Fibroblast of lung (primary cell): ENCODE measurements around the gene PLCH2. TPM values are rescaled to one million over a fixed set of nuclear protein-coding genes. Genes with fewer than 3 reads are reported as not detected.

Experiments
- DNase-seq, 2 donors: peaks; one replicate each; pipeline versions ENCODE4 v3.0.0 to v3.0.0-alpha.2; 2010; ENCODE audit warnings: low read depth in 2 of 2
- H2AFZ ChIP-seq: 2 replicates; pipeline ENCODE4 v1.5.1; 2012; ENCODE audit warnings: low read length, control low read depth, inconsistent platforms
- H3K27ac ChIP-seq: 2 replicates; pipeline ENCODE4 v1.5.1; 2011; ENCODE audit warnings: low read length, control low read depth; ENCODE audit not compliant: insufficient read depth
- H3K27me3 ChIP-seq: 2 replicates; pipeline ENCODE4 v1.5.1; 2011; ENCODE audit warnings: mild to moderate bottlenecking, low read length; ENCODE audit not compliant: control insufficient read depth, insufficient read depth
- H3K36me3 ChIP-seq: 2 replicates; pipeline ENCODE4 v1.5.1; 2011; ENCODE audit warnings: low read length; ENCODE audit not compliant: control insufficient read depth, insufficient read depth
- H3K4me1 ChIP-seq: 2 replicates; pipeline ENCODE4 v1.5.1; 2011; ENCODE audit warnings: low read length; ENCODE audit not compliant: control insufficient read depth, insufficient read depth; ENCODE audit errors: extremely low read depth
- H3K4me2 ChIP-seq: 2 replicates; pipeline ENCODE4 v1.5.1; 2011; ENCODE audit warnings: low read length, control low read depth; ENCODE audit not compliant: insufficient read depth; ENCODE audit errors: extremely low read depth
- H3K4me3 ChIP-seq, 4 experiments: fragments of 200-600 bp in 1 of 4; sonication (generic) in 1 of 4; replicated peaks in 1 of 4; 2 replicates each; pipeline ENCODE4 v1.5.1; 2011 to 2016; ENCODE audit warnings: low read length in 4 of 4, low read depth in 3 of 4, mild to moderate bottlenecking in 3 of 4, control low read depth in 2 of 4, inconsistent platforms in 1 of 4, mixed read lengths in 1 of 4; ENCODE audit not compliant: insufficient read depth in 1 of 4; ENCODE audit errors: control extremely low read depth in 1 of 4
- H3K79me2 ChIP-seq: 2 replicates; pipeline ENCODE4 v1.5.1; 2012; ENCODE audit warnings: mild to moderate bottlenecking, low read length, inconsistent platforms; ENCODE audit not compliant: control insufficient read depth, insufficient read depth
- H3K9ac ChIP-seq: 2 replicates; pipeline ENCODE4 v1.5.1; 2011; ENCODE audit warnings: mild to moderate bottlenecking, low read length, control low read depth; ENCODE audit not compliant: insufficient read depth
- H3K9me3 ChIP-seq: 2 replicates; pipeline ENCODE4 v1.5.1; 2012; ENCODE audit warnings: low read depth, low read length; ENCODE audit not compliant: control insufficient read depth, insufficient read depth
- H4K20me1 ChIP-seq: 2 replicates; pipeline ENCODE4 v1.5.1; 2011; ENCODE audit warnings: low read length; ENCODE audit not compliant: control insufficient read depth, insufficient read depth; ENCODE audit errors: extremely low read depth
- EZH2 ChIP-seq: IDR thresholded peaks from 2 replicates; pipeline ENCODE4 v1.5.1; 2012; ENCODE audit warnings: low read length, control low read depth, mild to moderate bottlenecking; ENCODE audit errors: missing control alignments
- polyA plus RNA-seq, 2 donors: library from polyadenylated mRNA; depleted of rRNA in 1 of 2; stranded (reverse) in 1 of 2; unstranded in 1 of 2; fragments of >200 nt; gene quantifications; 2 replicates each; pipeline ENCODE4 v1.2.1, GENCODE V29; 2011 to 2012; ENCODE audit warnings: missing spikeins in 1 of 2
- total RNA-seq: library from RNA; depleted of rRNA; stranded (reverse); fragments of >200 nt; gene quantifications from 2 replicates; pipeline ENCODE4 v1.2.1, GENCODE V29; 2014
- TF ChIP-seq, protein P1 (sequence below), 2 donors: IDR thresholded peaks in 1 of 2; conservative IDR thresholded peaks in 1 of 2; 1 replicate in 1 of 2; 2 replicates in 1 of 2; pipeline ENCODE4 v1.5.1; 2011 to 2012; ENCODE audit warnings: low read length in 2 of 2, control low read depth in 1 of 2, inconsistent platforms in 1 of 2, low read depth in 1 of 2, mild to moderate bottlenecking in 1 of 2

PLCH2 gene
- total and polyA plus RNA-seq, 2 donors (not counting 1 experiment from before 2014, with no cell fraction given), result 0.02 to 0.17 TPM

DNA sequence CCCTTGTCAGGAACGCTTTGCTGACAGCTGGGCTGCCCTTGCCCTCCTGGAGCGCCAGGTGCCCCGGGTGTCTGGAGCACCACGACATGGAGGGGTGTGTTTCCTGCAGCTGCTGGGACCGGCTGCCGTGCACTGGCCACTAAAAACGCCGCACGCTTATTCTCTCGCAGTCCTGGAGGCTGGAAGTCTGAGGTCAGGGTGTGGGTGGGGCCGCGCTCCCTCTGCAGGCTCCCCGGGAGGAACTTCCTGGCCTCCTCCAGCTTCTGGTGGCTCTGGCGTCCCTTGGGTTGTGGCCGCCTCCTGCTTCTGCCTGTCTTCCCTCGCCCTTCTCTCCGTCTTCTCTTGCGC lies 28.0 kb upstream of the PLCH2 start:
- Histone ChIP-seq H3K27ac (no peak overlapping the region), H3K79me2 (no peaks in the 10 kb centered on the region), H3K9ac (no peak overlapping the region), H2AFZ (no peak overlapping the region), H3K4me1 (peaks cover 13% of the 10 kb centered on the region), H3K9me3 (no peaks in the 10 kb centered on the region), H3K4me3 (no peak overlapping the region), H4K20me1 (no peaks in the 10 kb centered on the region), H3K4me2 (no peak overlapping the region), H3K27me3 (peaks cover 14% of the 10 kb centered on the region), H3K36me3 (no peaks in the 10 kb centered on the region)
- no peak for TF ChIP-seq EZH2
- TF ChIP-seq, protein P1, sequence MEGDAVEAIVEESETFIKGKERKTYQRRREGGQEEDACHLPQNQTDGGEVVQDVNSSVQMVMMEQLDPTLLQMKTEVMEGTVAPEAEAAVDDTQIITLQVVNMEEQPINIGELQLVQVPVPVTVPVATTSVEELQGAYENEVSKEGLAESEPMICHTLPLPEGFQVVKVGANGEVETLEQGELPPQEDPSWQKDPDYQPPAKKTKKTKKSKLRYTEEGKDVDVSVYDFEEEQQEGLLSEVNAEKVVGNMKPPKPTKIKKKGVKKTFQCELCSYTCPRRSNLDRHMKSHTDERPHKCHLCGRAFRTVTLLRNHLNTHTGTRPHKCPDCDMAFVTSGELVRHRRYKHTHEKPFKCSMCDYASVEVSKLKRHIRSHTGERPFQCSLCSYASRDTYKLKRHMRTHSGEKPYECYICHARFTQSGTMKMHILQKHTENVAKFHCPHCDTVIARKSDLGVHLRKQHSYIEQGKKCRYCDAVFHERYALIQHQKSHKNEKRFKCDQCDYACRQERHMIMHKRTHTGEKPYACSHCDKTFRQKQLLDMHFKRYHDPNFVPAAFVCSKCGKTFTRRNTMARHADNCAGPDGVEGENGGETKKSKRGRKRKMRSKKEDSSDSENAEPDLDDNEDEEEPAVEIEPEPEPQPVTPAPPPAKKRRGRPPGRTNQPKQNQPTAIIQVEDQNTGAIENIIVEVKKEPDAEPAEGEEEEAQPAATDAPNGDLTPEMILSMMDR (conservative IDR thresholded peaks at IDR 0.05 in 1 of 2, IDR thresholded peaks at IDR 0.05 in 1 of 2; ENCODE audit: low read depth in 1 of 2, low read length in 2 of 2), result no peak
- DNase-seq, result no peak

DNA sequence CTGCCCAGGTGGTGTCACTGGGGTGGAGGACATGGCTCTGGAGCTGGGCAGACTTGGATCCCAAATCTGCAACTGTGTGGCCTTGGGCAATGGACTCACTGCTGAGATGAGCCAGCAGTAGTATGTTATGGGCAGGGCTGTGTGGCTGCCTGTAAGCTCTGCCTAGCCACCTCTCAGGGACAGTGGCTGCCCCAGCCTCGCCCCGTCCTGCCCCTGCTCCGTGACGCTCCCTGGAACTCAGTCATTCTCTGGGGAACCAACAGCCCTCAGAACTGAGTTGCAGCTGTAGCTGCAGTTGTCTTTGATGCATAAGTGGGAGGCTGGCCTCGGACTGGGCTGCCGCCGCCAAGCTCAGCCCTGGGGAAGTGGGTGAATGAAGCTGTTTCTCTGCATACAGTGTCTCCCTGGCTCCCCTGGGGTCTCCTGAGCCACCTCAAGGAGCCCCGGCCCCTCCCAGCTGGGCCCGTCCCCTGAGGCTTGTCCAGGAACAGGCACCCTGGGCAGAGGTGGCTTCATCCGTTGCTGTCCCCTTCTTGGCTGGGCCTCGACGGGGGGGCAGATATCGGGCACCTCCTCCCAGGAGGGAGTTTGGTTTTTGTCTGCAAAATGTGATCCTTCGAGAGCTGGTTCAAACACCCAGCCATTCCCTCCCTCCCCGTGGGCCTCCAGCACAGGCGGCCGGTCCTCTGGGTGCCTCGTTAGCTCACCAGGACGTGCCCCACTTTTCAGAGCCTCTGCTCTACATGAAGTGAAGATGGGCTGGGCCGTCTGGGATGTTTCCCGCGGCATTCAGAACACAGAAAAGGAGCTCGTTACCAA lies 26.2 kb upstream of the PLCH2 start:
- Histone ChIP-seq H3K9ac (no peak overlapping the region), H3K4me1 (peaks cover 13% of the 10 kb centered on the region), H3K4me2 (no peak overlapping the region), H3K27ac (no peak overlapping the region), H3K4me3 (no peak overlapping the region), H2AFZ (no peak overlapping the region), H4K20me1 (no peaks in the 10 kb centered on the region), H3K27me3 (peaks cover 4% of the 10 kb centered on the region), H3K36me3 (no peaks in the 10 kb centered on the region), H3K9me3 (no peaks in the 10 kb centered on the region), H3K79me2 (no peaks in the 10 kb centered on the region)
- no peak for DNase-seq
- TF ChIP-seq EZH2, result no peak
- TF ChIP-seq, protein P1 (conservative IDR thresholded peaks at IDR 0.05 in 1 of 2, IDR thresholded peaks at IDR 0.05 in 1 of 2; ENCODE audit: low read depth in 1 of 2, low read length in 2 of 2), result no peak

DNA sequence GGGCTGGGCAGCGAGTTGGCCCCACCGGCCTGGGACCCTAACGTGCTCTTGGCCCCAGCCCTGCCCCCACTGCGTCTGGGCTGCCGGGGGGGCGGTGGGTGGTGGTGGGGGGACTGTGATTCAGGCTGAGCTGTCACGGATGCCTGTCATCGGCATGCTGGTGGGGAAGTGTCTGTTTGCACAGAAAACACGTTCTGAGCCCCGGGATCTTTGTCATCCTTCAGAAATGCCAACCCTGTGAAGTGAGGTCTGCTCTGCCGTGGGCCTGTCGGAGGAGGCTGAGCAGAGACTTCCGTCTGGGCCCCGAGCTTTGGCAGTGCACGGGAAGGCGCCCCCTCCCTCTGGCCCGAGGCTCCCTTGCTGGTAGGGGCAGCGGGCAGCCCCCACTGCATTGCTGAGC lies 24.3 kb upstream of the PLCH2 start:
- Histone ChIP-seq H3K79me2 (no peaks in the 10 kb centered on the region), H3K4me3 (no peak overlapping the region), H3K27ac (peak overlapping the region; percentile 64), H3K9me3 (no peaks in the 10 kb centered on the region), H3K9ac (no peak overlapping the region), H3K4me1 (peaks cover 13% of the 10 kb centered on the region), H4K20me1 (no peaks in the 10 kb centered on the region), H3K36me3 (no peaks in the 10 kb centered on the region), H2AFZ (peak overlapping the region; percentile 10), H3K27me3 (no peaks in the 10 kb centered on the region), H3K4me2 (peak overlapping the region; percentile 51)
- peak; percentile 58 to 87 for DNase-seq
- TF ChIP-seq EZH2, result no peak
- TF ChIP-seq, protein P1 (conservative IDR thresholded peaks at IDR 0.05 in 1 of 2, IDR thresholded peaks at IDR 0.05 in 1 of 2; ENCODE audit: low read depth in 1 of 2, low read length in 2 of 2), result no peak
